ENCODE data around the gene WDR87. TPM values are rescaled to one million over a fixed set of nuclear protein-coding genes. Genes with fewer than 3 reads are reported as not detected.

The WDR87 gene
- total RNA-seq, 1 experiment from 2014 or later: not detected

DNA sequence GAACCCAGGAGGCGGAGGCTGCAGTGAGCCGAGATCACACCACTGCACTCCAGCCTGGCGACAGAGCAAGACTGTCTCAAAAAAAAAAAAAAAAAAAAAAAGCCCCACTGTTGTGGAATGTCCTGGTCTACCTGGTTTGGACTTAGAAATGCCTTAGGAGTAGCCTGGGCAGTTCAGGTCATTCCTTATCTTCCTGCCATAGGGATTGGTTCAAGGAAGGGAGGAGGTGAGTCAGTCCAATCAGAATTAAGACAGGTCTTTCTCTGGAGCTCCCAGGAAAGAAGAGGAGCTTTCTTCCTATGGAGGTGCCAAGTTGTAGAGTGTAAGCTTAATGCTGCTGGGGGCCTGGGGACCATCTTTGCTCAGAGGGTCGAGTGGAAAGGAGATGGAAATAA is 45.4 kb upstream of the WDR87 start (continued):
- TF ChIP-seq SP1 (IDR thresholded peaks at IDR 0.05; ENCODE audit: low read depth): no peak
- no peak for TF ChIP-seq SIN3A (IDR thresholded peaks at IDR 0.05; ENCODE audit: low read depth)
- TF ChIP-seq CBX3 (IDR thresholded peaks at IDR 0.05; ENCODE audit: low read depth): no peak
- no peak for TF ChIP-seq TCF7L2 (IDR thresholded peaks at IDR 0.05; ENCODE audit: borderline replicate concordance, extremely low read depth, insufficient read depth, insufficient read length)
- no peak for TF ChIP-seq EZH2 (IDR thresholded peaks at IDR 0.05)
- no peak for TF ChIP-seq FOSL1 (IDR thresholded peaks at IDR 0.05; ENCODE audit: low read depth)
- TF ChIP-seq CEBPB (IDR thresholded peaks at IDR 0.05; ENCODE audit: low read depth): no peak

GRCh38 chr19:37950471-37951175 is 44.2 kb upstream of the WDR87 start:
- intact Hi-C loops (cut with micrococcal nuclease): no loop called here
- CTCF ChIA-PET: no interaction called here

More at GRCh38 chr19:37950471-37951175, 44.2 kb upstream of the WDR87 start:
- no TSS peak for BruUV-seq (replicated peaks)
- DNase-seq (ENCODE audit: low read depth, low spot score) (no peak), ATAC-seq (no peak)
- RAD21 ChIA-PET (ENCODE audit: low non-redundant PET in 1 of 2, low total read pairs in 2 of 2, uncharacterized antibody in 2 of 2, unreplicated experiment in 2 of 2): no interaction called here
- POLR2A ChIA-PET: no interaction called here
- Histone ChIP-seq H3K4me1 (ENCODE audit: control insufficient read depth in 1 of 2, insufficient read depth in 2 of 2, low read length in 2 of 2) (peaks cover 0 to 12% of the 10 kb centered on the region in 2 experiments; a peak in 1 of 4 replicates), H3K36me3 (ENCODE audit: control insufficient read depth in 1 of 2, insufficient read depth in 2 of 2, low read length in 2 of 2) (no peaks in the 10 kb centered on the region), H3K27me3 (ENCODE audit: insufficient read depth, low read length) (no peaks in the 10 kb centered on the region), H3K79me2 (ENCODE audit: insufficient read depth, low read length) (peaks cover 74% of the 10 kb centered on the region), H3K9me2 (ENCODE audit: insufficient read depth) (no peaks in the 10 kb centered on the region), H3K4me3 (replicated peaks in 1 of 2; ENCODE audit: low read depth in 1 of 2, low read length in 2 of 2) (no peak overlapping the region), H4K20me1 (ENCODE audit: insufficient read depth) (no peaks in the 10 kb centered on the region; the same call in 1 of the 2 replicates), H3K27ac (ENCODE audit: low read depth, low read length) (no peak overlapping the region), H3K9ac (ENCODE audit: low read length) (no peak overlapping the region), H3K9me3 (ENCODE audit: control insufficient read depth in 1 of 2, insufficient read depth in 1 of 2, low read depth in 1 of 2, low read length in 2 of 2) (no peaks in the 10 kb centered on the region), H3K4me2 (ENCODE audit: low read length) (no peak overlapping the region), H2AFZ (ENCODE audit: low read depth, low read length, poor library complexity, severe bottlenecking) (no peak overlapping the region)
- TF ChIP-seq EGR1 (IDR thresholded peaks at IDR 0.05; ENCODE audit: low read depth): no peak
- TF ChIP-seq FOSL1 (IDR thresholded peaks at IDR 0.05; ENCODE audit: low read depth): no peak
- TF ChIP-seq, protein P1, sequence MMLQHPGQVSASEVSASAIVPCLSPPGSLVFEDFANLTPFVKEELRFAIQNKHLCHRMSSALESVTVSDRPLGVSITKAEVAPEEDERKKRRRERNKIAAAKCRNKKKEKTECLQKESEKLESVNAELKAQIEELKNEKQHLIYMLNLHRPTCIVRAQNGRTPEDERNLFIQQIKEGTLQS (IDR thresholded peaks at IDR 0.05): no peak
- TF ChIP-seq EZH2 (IDR thresholded peaks at IDR 0.05): no peak

Measured in HCT116 (cell line).